Muscle of leg (tissue), 11 donors: ENCODE data around the gene PRKN. TPM values are rescaled to one million over a fixed set of nuclear protein-coding genes. Genes with fewer than 3 reads are reported as not detected.

Experiments used
- DNase-seq: peaks from one replicate; pipeline ENCODE4 v3.0.0; 2013
- H3K27ac ChIP-seq: one replicate; pipeline ENCODE4 v1.5.1; 2013; ENCODE audit warnings: mild to moderate bottlenecking, low read length, control low read depth
- H3K27me3 ChIP-seq: one replicate; pipeline ENCODE4 v1.6.1; 2013; ENCODE audit warnings: low read length; ENCODE audit not compliant: control insufficient read depth, insufficient read depth
- H3K36me3 ChIP-seq: one replicate; pipeline ENCODE4 v1.6.1; 2013; ENCODE audit warnings: low read length; ENCODE audit not compliant: control insufficient read depth, insufficient read depth
- H3K4me1 ChIP-seq: one replicate; pipeline ENCODE4 v1.6.1; 2013; ENCODE audit warnings: low read length; ENCODE audit not compliant: control insufficient read depth, insufficient read depth
- H3K4me3 ChIP-seq: one replicate; pipeline ENCODE4 v1.5.1; 2013; ENCODE audit warnings: low read length, control low read depth
- H3K9me3 ChIP-seq: replicated peaks from 2 replicates; pipeline ENCODE4 v1.6.1; 2013; ENCODE audit warnings: low read depth, low read length; ENCODE audit not compliant: control insufficient read depth
- WGBS: methylation state at CpG from one replicate; pipeline ENCODE4 v1.1.5; 2013; ENCODE audit warnings: missing lambda C conversion rate; ENCODE audit not compliant: insufficient coverage; 5-methylcytosine and 5-hydroxymethylcytosine counted together
- polyA plus RNA-seq, 8 donors: library from polyadenylated mRNA; unstranded; fragments of 120-200 nt; gene quantifications; one replicate each; pipeline versions ENCODE4 v1.2.1 to v1.2.3, GENCODE V29; 2013; ENCODE audit warnings: inconsistent platforms in 1 of 8, low replicate concordance in 1 of 8; ENCODE audit not compliant: insufficient read length in 8 of 8, insufficient read depth in 1 of 8
- total RNA-seq: library from RNA; stranded (reverse); fragments of 120-200 nt; gene quantifications from one replicate; pipeline ENCODE4 v1.2.4, GENCODE V29; 2013

The PRKN gene
- total and polyA plus RNA-seq, 9 donors = 2.5 to 4.7 (median 3.9) TPM

DNA sequence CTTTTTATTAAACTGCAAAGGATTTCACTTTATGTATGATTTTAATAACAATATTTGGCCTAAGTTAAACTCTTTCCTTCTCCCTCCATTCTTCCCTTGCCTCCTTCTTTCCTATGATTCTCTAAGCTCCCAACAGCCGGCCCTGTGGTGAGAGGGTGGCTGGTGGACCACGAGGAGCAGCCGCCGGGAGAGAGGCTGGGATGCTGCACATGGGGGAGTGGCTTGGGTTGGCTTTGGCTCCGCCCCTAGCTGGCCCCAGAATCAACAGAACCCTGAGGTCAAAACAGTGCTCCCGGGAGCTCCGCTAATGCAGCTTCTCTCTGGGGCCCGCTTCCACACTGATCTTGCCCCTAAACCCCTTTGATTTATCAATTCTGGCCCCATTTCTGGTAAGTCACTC is 1063.9 kb downstream of the PRKN start:
- Histone ChIP-seq H3K4me1 (no peaks in the 10 kb centered on the region), H3K27me3 (no peaks in the 10 kb centered on the region), H3K4me3 (no peak overlapping the region), H3K9me3 (no peaks in the 10 kb centered on the region), H3K27ac (no peak overlapping the region), H3K36me3 (no peaks in the 10 kb centered on the region)
- DNase-seq = no peak
- WGBS = 94% methylated on average over 6 of the region's 8 CpGs

DNA sequence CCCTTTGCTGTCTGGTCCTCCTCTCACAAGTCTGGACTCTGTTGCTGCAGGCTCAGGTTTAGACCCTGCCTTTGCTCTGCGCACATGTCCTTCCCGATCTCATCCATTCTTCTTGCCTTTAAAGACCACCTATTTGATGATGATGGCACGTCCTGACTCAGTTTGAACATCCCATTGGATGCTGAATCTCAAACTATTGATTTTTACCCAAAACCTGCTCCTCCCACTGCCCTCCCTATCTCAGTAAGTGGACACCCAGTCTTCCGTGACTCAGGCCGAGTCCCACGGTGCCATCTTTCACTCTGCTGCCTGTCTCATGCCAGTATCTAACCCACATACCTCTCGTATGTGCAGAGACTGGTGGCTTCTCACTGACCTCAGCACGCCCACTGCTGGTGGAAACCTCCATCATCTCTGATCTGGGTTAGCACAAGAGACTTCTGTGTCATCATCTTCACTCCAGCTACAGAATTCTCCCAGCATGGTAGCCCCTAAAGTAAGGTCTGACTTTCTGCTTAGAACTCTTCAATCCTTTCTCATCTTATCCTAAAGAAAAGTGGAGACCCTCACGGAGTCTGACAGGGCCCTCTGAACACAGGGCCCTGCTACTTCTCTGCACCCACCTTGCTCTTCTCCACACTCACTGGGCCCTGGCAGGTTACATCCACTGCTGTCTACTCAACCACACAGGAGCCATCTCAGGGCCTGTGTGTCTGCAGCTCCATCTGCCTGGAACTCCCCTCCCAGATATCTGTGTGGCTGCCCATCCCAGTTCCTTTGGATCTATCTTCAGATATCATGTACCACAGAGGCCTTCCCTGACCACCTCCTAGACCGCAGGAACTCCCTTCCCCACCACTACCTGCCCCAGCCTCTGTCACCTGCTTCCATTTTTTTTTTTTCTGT is 1066.6 kb downstream of the PRKN start:
- Histone ChIP-seq H3K9me3 (no peaks in the 10 kb centered on the region), H3K4me1 (no peaks in the 10 kb centered on the region), H3K27me3 (no peaks in the 10 kb centered on the region), H3K27ac (no peak overlapping the region), H3K4me3 (no peak overlapping the region), H3K36me3 (no peaks in the 10 kb centered on the region)
- WGBS = 89% methylated on average over 9 of the region's 10 CpGs
- DNase-seq = no peak

DNA sequence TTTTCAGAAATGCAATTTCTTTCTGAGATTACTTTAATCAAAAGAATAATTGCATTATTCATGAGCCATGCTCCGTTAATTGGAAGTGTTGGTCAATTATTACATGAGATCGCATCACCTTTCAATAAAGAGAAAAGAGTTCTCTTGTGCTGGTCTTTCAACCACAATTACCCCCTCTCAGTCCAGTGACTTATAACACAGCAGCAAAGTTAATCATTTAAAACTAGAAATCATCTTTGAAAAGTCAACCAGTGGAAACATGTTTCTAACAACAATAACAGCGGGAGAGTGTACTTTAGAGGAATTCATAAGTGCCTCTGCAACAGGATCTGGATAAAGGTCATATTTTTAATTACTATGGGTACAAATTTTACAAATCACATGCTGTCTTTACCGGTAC is 1069.4 kb downstream of the PRKN start:
- Histone ChIP-seq H3K4me1 (no peaks in the 10 kb centered on the region), H3K36me3 (no peaks in the 10 kb centered on the region), H3K4me3 (no peak overlapping the region), H3K27me3 (no peaks in the 10 kb centered on the region), H3K9me3 (no peaks in the 10 kb centered on the region), H3K27ac (no peak overlapping the region)
- DNase-seq = no peak
- WGBS = no CpG with 5 or more reads among the region's 4 CpGs

DNA sequence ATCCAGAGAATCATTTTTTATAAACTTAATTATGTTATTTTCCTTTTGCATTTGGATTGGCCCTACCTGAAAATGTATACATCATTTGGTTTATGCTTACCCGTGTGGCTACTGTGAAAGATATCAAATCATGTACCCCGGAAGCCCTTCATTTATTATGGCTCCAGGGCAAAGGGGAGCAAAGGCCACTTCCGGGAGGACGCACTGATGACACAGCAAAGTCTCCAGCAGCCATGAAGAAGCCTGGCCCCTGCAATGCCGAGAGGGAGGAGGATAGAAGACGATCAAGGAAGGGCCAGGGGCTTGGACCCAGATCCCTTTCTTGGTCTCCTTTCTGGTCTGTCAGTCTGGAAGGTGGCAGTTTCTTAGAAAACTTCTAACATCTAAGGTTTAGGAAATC is 1073.4 kb downstream of the PRKN start:
- Histone ChIP-seq H3K4me3 (no peak overlapping the region), H3K36me3 (no peaks in the 10 kb centered on the region), H3K27me3 (no peaks in the 10 kb centered on the region), H3K9me3 (no peaks in the 10 kb centered on the region), H3K27ac (no peak overlapping the region), H3K4me1 (no peaks in the 10 kb centered on the region)
- DNase-seq = no peak
- 91% methylated on average over 6 of the region's 6 CpGs for WGBS

DNA sequence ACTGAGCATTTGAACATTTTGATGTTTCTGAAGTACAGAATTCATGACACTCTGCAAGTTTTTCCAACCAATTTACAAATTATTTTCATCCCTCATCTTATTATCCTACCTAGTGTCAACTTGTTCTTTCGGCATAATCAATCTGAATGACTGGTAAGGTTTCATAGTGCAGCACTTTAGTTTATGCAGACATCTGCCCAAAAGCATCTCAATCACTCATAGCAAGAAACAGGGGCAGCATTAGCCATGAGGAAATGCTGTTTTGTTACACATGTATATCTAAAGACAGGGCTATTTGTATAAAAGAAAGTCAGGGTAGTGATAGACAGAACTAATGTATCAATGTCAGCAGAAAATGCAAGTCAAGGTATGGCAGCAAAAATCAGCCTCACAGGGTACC is 1075.6 kb downstream of the PRKN start:
- H3K27ac ChIP-seq = no peak overlapping the region
- no peaks in the 10 kb centered on the region for H3K4me1 ChIP-seq
- no peak for DNase-seq
- no CpG with 5 or more reads among the region's 1 CpG for WGBS
- H3K4me3 ChIP-seq = no peak overlapping the region
- H3K27me3 ChIP-seq = no peaks in the 10 kb centered on the region
- no peaks in the 10 kb centered on the region for H3K36me3 ChIP-seq
- H3K9me3 ChIP-seq = no peaks in the 10 kb centered on the region

DNA sequence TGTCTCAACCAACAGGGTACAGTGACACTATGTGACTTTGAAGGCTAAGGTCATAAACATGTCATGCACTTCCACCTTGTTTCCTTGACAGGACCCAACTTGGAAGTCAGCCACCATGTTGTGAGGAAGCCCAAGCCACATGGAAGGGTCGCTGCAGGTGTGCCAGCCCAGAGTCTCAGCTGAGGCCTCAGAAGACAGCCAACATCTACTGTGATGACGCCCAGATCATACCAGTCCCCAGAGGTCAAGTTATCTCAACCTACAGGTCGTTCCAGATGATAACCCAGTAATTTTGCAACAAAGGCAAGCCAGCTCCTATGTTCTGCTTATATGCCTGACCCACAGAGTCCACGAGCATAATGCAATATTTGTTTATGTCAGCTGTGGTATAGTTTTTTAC is 1077.7 kb downstream of the PRKN start:
- no peaks in the 10 kb centered on the region for H3K9me3 ChIP-seq
- no peak overlapping the region for H3K27ac ChIP-seq
- no peak for DNase-seq
- 90% methylated on average over 1 of the region's 4 CpGs for WGBS
- H3K36me3 ChIP-seq = no peaks in the 10 kb centered on the region
- no peaks in the 10 kb centered on the region for H3K27me3 ChIP-seq
- no peaks in the 10 kb centered on the region for H3K4me1 ChIP-seq
- H3K4me3 ChIP-seq = no peak overlapping the region

DNA sequence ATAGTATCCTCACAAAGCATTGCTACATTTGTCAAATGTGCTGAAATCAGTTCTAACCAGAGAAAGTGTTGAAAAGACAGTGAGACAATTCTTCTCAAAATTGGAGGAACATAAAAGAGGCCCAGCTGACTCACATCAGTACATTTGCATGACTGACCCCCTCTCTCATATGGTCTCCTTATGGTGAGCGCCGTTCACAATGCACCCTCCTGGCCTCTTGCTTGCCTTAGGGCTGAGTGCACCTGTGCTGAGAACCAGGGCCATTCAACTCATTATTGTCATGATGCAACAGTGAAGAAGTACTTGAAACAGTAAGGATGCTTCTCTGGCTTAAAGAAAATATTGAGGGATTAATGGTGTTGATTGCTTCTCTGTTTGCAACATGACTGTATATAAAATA is 1078.5 kb downstream of the PRKN start:
- Histone ChIP-seq H3K36me3 (no peaks in the 10 kb centered on the region), H3K9me3 (no peaks in the 10 kb centered on the region), H3K4me1 (no peaks in the 10 kb centered on the region), H3K27ac (no peak overlapping the region), H3K27me3 (no peaks in the 10 kb centered on the region), H3K4me3 (no peak overlapping the region)
- no CpG with 5 or more reads among the region's 2 CpGs for WGBS
- DNase-seq = no peak

DNA sequence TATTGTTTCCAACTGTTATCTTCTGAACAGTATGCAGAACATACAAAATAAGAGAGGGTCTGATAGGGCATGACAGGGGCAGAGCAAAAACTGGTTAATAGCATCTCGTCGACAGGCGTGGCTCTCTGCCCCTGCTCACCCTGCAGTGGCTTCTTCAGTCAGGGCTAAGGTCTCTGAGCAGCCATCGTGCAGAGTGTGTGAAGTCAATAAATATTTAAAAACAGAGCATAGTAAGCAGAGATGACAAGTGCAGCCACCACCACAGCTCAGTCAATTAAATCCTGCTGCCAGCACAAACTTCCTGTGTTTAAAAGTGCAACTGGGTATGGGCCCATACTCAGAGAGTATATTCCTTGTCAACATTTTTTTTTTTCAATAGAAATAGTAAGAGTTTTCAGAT is 1080.3 kb downstream of the PRKN start:
- H3K27ac ChIP-seq = no peak overlapping the region
- WGBS = 73% methylated on average over 3 of the region's 4 CpGs
- H3K36me3 ChIP-seq = no peaks in the 10 kb centered on the region
- no peaks in the 10 kb centered on the region for H3K4me1 ChIP-seq
- H3K9me3 ChIP-seq = no peaks in the 10 kb centered on the region
- DNase-seq = no peak
- H3K4me3 ChIP-seq = no peak overlapping the region
- no peaks in the 10 kb centered on the region for H3K27me3 ChIP-seq

DNA sequence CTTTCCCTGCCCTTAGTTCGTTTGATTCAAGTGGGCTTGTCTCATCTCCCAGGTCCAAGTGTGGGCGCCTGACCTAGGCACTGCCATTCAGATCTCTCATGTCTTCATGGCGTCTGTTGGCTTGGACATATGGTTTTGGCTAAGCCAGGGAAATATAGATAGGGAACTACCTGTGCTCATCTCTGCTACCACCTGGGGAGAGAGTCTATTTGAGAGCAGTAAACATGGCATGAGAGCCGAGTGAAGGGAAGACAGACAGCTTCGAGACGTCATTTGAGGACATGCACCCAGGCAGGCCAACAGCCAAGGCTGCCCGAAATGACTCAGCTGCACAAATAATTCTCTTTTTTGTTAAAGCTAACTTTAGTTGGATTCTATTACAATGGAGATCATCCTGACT is 1083.0 kb downstream of the PRKN start:
- Histone ChIP-seq H3K36me3 (no peaks in the 10 kb centered on the region), H3K27ac (no peak overlapping the region), H3K27me3 (no peaks in the 10 kb centered on the region), H3K9me3 (no peaks in the 10 kb centered on the region), H3K4me1 (no peaks in the 10 kb centered on the region), H3K4me3 (no peak overlapping the region)
- WGBS = 87% methylated on average over 4 of the region's 7 CpGs
- DNase-seq = no peak

DNA sequence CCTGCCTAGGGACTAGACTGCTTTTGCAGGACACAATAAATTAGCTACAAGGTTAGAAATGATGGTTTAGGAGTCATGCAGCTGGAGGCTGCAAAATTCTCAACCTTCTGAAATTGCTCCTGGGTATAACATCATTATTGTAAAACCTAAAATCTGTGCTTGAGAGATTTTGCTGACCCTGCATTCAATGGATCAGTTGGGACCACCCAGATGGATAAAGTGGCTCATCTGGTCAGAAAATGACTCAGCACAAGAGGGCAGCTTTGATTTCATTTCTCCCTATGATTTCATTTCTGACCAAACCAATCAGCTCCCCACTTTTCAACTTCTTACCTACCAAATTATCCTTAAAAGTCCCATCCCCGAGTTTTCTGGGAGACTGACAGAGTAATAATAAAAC is 1086.4 kb downstream of the PRKN start:
- Histone ChIP-seq H3K9me3 (no peaks in the 10 kb centered on the region), H3K27ac (no peak overlapping the region), H3K4me3 (no peak overlapping the region), H3K4me1 (no peaks in the 10 kb centered on the region), H3K36me3 (no peaks in the 10 kb centered on the region), H3K27me3 (no peaks in the 10 kb centered on the region)
- no peak for DNase-seq
- whole genome bisulfite sequencing = no CpG with 5 or more reads among the region's 1 CpG

DNA sequence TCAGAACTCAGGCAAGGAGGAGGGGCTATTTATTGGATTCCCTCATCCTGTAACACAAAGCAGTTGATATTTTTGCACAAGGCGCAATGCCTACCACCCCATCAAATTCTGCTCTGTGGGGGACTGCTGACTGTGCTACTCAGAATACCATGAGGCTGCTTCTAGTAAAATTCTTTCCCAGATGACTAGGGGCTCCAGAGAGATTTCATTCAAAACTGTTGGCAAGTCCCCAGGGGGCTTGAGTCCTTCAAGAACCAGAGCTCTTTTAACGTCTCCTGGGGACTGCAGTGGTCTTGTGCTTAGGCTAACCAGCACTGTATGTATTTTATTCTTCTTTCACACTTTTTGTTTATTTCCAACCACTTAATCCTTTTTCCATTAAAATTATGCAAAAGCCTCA is 1087.8 kb downstream of the PRKN start:
- no peak for DNase-seq
- H3K27ac ChIP-seq = no peak overlapping the region
- no peaks in the 10 kb centered on the region for H3K36me3 ChIP-seq
- no peak overlapping the region for H3K4me3 ChIP-seq
- H3K9me3 ChIP-seq = no peaks in the 10 kb centered on the region
- 0% methylated on average over 1 of the region's 2 CpGs for WGBS
- no peaks in the 10 kb centered on the region for H3K27me3 ChIP-seq
- no peaks in the 10 kb centered on the region for H3K4me1 ChIP-seq
